Erythroblast (primary cell): Measurements from ENCODE around the gene SNRNP200.

Source experiments
- GATA1 ChIP-seq: IDR thresholded peaks from 2 replicates; pipeline ENCODE4 v1.6.1; 2011; ENCODE audit warnings: low read depth, mild to moderate bottlenecking, control low read depth, low read length, moderate library complexity
- POLR2A ChIP-seq: IDR thresholded peaks from 2 replicates; pipeline ENCODE4 v1.6.1; 2011; ENCODE audit warnings: mild to moderate bottlenecking, low read length

- TF ChIP-seq POLR2A (no peak), GATA1 (no peak)
Measured at GRCh38 chr2:96231316-96231715, 74.0 kb downstream of the SNRNP200 start.
